HepG2 (cell line): Measurements from ENCODE around the gene TBCEL.

ENCODE experiments used
- EP300 ChIP-seq, 3 experiments: sonication (generic) in 1 of 3; formaldehyde crosslinking in 1 of 3; IDR thresholded peaks; 2 replicates each; pipeline versions ENCODE4 v1.5.1 to v1.6.1; 2011 to 2020; ENCODE audit warnings: low read depth in 2 of 3, low read length in 2 of 3, borderline replicate concordance in 1 of 3, improper control_type of control experiment in 1 of 3, mild to moderate bottlenecking in 1 of 3, missing genetic modification reagents in 1 of 3, moderate library complexity in 1 of 3
- KAT7 ChIP-seq: IDR thresholded peaks from 2 replicates; pipeline ENCODE4 v1.6.1; 2018; ENCODE audit warnings: borderline replicate concordance, missing compliant biosample characterization
- POLR2A ChIP-seq, 2 experiments: IDR thresholded peaks; 2 replicates each; pipeline ENCODE4 v1.6.1; 2011; ENCODE audit warnings: low read depth in 2 of 2, low read length in 2 of 2, mild to moderate bottlenecking in 1 of 2, moderate library complexity in 1 of 2; ENCODE audit not compliant: insufficient read depth in 1 of 2
- ZBTB20 ChIP-seq: sonication (generic); formaldehyde crosslinking; IDR thresholded peaks from 2 replicates; pipeline ENCODE4 v1.8.1; 2023; ENCODE audit warnings: missing genetic modification reagents, low read depth, mild to moderate bottlenecking, borderline replicate concordance
- ZSCAN20 ChIP-seq: sonication (generic); formaldehyde crosslinking; IDR thresholded peaks from 2 replicates; pipeline ENCODE4 v1.4.0; 2020; ENCODE audit warnings: missing genetic modification reagents, mild to moderate bottlenecking, borderline replicate concordance

DNA sequence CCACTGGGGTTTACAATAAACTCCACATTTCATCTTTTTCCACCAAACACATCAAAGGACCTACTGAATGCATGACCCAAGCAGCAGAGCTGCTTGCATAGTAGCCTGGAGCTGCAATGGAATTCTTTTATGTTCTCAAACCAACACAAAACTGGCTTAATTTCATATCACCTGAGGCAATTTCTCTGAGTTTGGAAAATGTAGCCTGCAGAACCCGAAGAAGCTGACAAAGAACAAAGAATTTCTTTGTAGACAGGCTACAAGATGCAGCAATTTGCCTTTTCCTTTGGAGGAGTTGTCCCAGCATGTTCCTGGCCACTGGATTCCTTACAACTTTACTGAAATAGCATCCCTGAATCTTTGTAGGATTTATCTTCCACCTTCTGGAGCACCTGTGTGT, 71.7 kb downstream of the TBCEL start:
- TF ChIP-seq ZBTB20 (CRISPR knock-in tag) (no peak), POLR2A (IDR thresholded peaks at IDR 0.05; ENCODE audit: insufficient read depth in 1 of 2, low read depth in 2 of 2, low read length in 2 of 2) (no peak), EP300 (IDR thresholded peaks at IDR 0.05; ENCODE audit: low read depth in 2 of 2, low read length in 2 of 2) (no peak), EP300 (CRISPR knock-in tag; IDR thresholded peaks at IDR 0.05; ENCODE audit: borderline replicate concordance) (no peak), KAT7 (CRISPR knock-in tag) (no peak), ZSCAN20 (CRISPR knock-in tag) (no peak)
